ENCODE data around the gene PCDHGB6. TPM values are rescaled to one million over a fixed set of nuclear protein-coding genes. Genes with fewer than 3 reads are reported as not detected.
"Not testable (repeated sequence)": the region's sequence is repeated elsewhere in the genome, so short reads cannot be mapped to it uniquely, and the experiment has no call there.

Gene PCDHGB6
- total RNA-seq, 1 donor from 2014 or later, result 53.7 TPM

GRCh38 chr5:141374627-141375026, 33.2 kb upstream of the PCDHGB6 start:
- no peaks in the 10 kb centered on the region for H3K4me1 Mint-ChIP-seq
- no peak for TF ChIP-seq CTCF (conservative IDR thresholded peaks at IDR 0.05)
- H3K27me3 Mint-ChIP-seq (ENCODE audit: low read depth), result no peaks in the 10 kb centered on the region
- peaks cover 19% of the 10 kb centered on the region for H3K9me3 Mint-ChIP-seq
- H3K4me3 Mint-ChIP-seq, result no peak overlapping the region
- H3K27ac Mint-ChIP-seq (ENCODE audit: unreplicated experiment), result no peak overlapping the region
- no peak for DNase-seq (ENCODE audit: low read depth, low spot score)
- peaks cover 22% of the 10 kb centered on the region for H3K36me3 Mint-ChIP-seq (ENCODE audit: low read depth)

DNA sequence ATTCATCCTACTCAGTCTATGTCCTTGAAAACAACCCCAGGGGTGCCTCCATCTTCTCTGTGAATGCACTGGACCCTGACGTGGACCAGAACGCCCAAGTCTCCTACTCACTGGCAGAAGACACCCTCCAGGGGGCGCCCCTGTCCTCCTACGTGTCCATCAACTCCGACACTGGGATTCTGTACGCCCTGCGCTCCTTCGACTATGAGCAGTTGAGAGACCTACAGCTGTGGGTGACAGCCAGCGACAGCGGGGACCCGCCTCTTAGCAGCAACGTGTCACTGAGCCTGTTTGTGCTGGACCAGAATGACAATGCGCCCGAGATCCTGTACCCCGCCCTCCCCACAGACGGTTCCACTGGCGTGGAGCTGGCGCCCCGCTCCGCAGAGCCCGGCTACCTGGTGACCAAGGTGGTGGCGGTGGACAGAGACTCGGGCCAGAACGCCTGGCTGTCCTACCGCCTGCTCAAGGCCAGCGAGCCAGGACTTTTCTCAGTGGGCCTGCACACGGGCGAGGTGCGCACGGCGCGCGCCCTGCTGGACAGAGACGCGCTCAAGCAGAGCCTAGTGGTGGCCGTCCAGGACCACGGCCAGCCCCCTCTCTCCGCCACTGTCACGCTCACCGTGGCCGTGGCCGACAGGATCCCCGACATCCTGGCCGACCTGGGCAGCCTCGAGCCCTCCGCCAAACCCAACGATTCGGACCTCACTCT, 32.2 kb upstream of the PCDHGB6 start:
- not testable (repeated sequence) for DNase-seq (ENCODE audit: low read depth, low spot score); H3K4me1 Mint-ChIP-seq; H3K4me3 Mint-ChIP-seq; H3K27me3 Mint-ChIP-seq (ENCODE audit: low read depth); H3K27ac Mint-ChIP-seq (ENCODE audit: unreplicated experiment)
- H3K9me3 Mint-ChIP-seq, result peaks cover 17% of the 10 kb centered on the region
- H3K36me3 Mint-ChIP-seq (ENCODE audit: low read depth), result peaks cover 16% of the 10 kb centered on the region

GRCh38 chr5:141382469-141383294, 25.1 kb upstream of the PCDHGB6 start, which contains the start of gene PCDHGA7:
Gene PCDHGA7, plus strand, starts transcription at chr5:141382742. Its CDS starts 158 bp downstream, at chr5:141382900.
- Mint-ChIP-seq H3K27ac (ENCODE audit: unreplicated experiment) (no peak within 1 kb of the TSS), H3K9me3 (peaks cover 23% of the 10 kb centered on the region)
- TF ChIP-seq CTCF (conservative IDR thresholded peaks at IDR 0.05), result no peak

DNA sequence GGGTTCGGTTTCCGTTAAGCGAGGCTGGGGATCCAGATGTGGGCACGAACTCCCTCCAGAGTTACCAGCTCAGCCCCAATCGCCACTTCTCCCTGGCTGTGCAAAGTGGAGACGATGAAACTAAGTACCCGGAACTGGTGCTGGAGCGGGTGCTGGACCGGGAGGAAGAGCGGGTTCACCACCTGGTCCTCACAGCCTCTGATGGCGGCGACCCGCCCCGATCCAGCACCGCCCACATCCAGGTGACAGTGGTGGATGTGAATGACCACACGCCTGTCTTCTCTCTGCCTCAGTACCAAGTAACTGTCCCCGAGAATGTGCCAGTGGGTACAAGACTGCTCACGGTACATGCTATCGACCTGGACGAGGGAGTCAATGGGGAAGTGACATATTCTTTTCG, 24.5 kb upstream of the PCDHGB6 start:
- H3K27me3 Mint-ChIP-seq (ENCODE audit: low read depth), result no peaks in the 10 kb centered on the region
- H3K4me3 Mint-ChIP-seq, result no peak overlapping the region
- H3K36me3 Mint-ChIP-seq (ENCODE audit: low read depth), result peaks cover 33% of the 10 kb centered on the region
- H3K4me1 Mint-ChIP-seq, result no peaks in the 10 kb centered on the region
- H3K27ac Mint-ChIP-seq (ENCODE audit: unreplicated experiment), result no peak overlapping the region
- no peak for TF ChIP-seq CTCF (conservative IDR thresholded peaks at IDR 0.05)
- H3K9me3 Mint-ChIP-seq, result peaks cover 24% of the 10 kb centered on the region
- DNase-seq (ENCODE audit: low read depth, low spot score), result no peak

More at GRCh38 chr5:141382469-141383294, 25.1 kb upstream of the PCDHGB6 start, which contains the start of gene PCDHGA7:
- DNase-seq (ENCODE audit: low read depth, low spot score), result no peak
- Mint-ChIP-seq H3K27me3 (ENCODE audit: low read depth) (no peaks in the 10 kb centered on the region), H3K4me1 (no peaks in the 10 kb centered on the region), H3K4me3 (no peak within 1 kb of the TSS), H3K36me3 (ENCODE audit: low read depth) (peaks cover 32% of the 10 kb centered on the region)

DNA sequence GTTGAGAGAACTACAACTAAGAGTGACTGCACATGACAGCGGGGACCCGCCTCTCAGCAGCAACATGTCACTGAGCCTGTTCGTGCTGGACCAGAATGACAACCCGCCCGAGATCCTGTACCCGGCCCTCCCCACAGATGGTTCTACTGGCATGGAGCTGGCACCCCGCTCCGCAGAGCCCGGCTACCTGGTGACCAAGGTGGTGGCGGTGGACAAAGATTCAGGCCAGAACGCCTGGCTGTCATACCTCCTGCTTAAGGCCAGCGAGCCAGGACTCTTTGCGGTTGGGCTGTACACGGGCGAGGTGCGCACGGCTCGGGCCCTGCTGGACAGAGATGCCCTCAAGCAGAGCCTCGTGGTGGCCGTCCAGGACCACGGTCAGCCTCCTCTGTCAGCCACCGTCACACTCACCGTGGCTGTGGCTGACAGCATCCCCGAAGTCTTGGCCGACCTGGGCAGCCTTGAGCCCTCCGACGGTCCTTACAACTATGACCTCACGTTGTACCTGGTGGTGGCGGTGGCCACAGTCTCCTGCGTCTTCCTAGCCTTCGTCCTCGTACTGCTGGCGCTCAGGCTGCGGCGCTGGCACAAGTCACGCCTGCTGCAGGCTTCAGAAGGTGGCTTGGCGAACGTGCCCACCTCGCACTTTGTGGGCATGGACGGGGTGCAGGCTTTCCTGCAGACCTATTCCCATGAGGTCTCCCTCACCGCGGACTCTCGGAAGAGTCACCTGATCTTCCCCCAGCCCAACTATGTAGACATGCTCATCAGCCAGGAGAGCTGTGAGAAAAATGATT, 23.2 kb upstream of the PCDHGB6 start:
- DNase-seq (ENCODE audit: low read depth, low spot score), result no peak
- H3K9me3 Mint-ChIP-seq, result peaks cover 24% of the 10 kb centered on the region
- no peak for TF ChIP-seq CTCF (conservative IDR thresholded peaks at IDR 0.05)

More for the DNA sequence above, 23.2 kb upstream of the PCDHGB6 start:
- no peaks in the 10 kb centered on the region for H3K4me1 Mint-ChIP-seq
- peaks cover 39% of the 10 kb centered on the region for H3K36me3 Mint-ChIP-seq (ENCODE audit: low read depth)
- H3K4me3 Mint-ChIP-seq, result no peak overlapping the region
- no peaks in the 10 kb centered on the region for H3K27me3 Mint-ChIP-seq (ENCODE audit: low read depth)
- no peak overlapping the region for H3K27ac Mint-ChIP-seq (ENCODE audit: unreplicated experiment)

Data from neural crest cell (in vitro differentiated cells).